Endometrial microvascular endothelial cells (primary cell): ENCODE data around the gene PALLD. TPM values are rescaled to one million over a fixed set of nuclear protein-coding genes. Genes with fewer than 3 reads are reported as not detected.

Source experiments
- in situ Hi-C: cut with HindIII; loops from 2 replicates; pipeline ENCODE4 v1.10.0; 2017; ENCODE audit warnings: low sequenced_read_pairs, low pct_unique_long_range_greater_than_20kb; ENCODE audit errors: inconsistent ontology term
- total RNA-seq: library from RNA; depleted of rRNA; stranded (reverse); fragments of >200 nt; gene quantifications from one replicate; pipeline ENCODE4 v1.2.3, GENCODE V29; 2015; ENCODE audit errors: inconsistent ontology term

The PALLD gene
- total RNA-seq, 1 donor from 2014 or later: 82.9 TPM

DNA sequence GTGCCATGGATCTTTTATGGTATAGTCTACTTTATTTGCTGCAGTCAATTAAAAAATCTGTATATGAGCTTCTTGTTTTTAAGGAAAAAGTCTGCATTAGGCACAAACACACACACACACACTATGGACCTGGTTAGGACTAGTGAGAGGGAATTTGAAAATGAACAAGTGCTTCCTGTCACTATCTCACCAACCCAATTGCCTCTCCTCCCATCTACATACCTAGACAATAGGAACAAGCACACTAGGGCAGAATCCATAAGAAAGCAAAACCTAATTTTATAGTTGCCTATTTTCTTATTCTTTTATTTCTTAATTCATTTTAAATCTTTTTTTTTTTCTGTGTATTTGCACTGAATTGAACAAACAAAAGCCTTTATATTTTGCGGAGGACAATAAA is 22.7 kb downstream of the PALLD start:
- in situ Hi-C loops: no loop called here

DNA sequence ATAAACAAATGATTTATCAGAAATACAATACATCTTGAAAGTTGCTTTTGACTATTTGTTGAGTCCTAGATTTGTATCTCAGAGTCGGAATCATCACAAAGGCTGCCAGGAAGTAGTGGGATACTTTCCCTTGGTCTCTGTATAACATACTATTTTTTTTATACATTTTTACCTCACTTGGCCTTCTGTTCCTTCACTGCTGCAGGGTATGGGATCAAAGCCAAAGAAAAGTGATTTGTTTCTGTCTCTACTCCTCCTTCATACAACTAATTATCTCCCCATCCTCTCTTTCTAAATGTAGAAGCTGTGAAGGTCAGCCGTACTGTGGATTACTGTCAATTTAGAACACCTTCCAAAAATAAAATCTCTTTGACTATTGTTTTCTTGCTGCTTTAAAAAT is 24.9 kb downstream of the PALLD start:
- in situ Hi-C loops: no loop called here

DNA sequence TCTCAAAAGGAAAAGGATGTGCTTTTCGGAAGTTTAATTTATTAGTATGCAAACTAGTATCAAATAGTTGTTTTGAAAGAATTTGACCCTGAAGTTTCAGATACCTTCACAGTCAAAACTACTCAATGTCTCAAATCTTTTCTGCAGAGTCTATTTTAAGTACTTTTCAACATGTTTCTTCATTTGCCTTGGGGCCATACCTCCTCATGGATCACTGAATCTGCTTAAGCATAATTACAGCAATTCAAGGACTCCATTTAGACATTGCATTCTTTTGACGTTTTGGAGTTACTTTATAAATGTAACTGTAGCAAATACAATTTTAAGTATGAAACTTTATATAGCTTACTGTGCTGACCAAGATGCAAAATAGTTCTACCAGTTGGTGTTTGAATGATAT is 25.5 kb downstream of the PALLD start:
- in situ Hi-C loops: no loop called here

DNA sequence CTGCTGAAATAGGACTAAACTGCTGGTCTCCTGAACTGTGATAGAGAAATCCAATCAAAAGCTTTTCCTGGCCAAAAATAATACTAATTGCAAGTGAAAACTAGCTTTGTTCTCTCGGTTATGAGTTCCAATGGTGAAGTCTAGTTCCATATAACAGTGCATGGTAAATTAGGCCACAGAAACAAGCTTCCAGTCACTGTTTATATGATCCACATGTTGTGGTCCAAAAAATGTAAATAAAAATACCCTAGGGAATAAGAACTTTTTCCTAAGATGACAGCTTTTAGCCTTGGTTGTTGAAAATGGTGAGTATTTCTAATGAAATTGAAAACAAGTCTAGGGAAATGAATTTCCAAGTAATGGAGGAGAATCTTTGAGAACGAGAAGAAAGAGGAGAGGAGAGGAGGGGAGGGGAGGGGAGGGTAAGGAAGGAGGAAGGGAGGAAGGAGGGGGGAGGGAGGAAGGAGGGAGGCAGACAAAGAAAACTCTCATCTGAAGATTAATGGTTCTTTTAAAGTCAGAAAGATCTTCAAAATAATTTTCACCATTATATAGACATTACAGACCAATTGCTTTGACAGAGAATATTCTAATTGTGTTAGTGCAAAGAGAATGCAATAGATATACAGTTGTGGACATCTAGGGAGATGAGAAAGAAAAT is 26.1 kb downstream of the PALLD start:
- in situ Hi-C loops: no loop called here

DNA sequence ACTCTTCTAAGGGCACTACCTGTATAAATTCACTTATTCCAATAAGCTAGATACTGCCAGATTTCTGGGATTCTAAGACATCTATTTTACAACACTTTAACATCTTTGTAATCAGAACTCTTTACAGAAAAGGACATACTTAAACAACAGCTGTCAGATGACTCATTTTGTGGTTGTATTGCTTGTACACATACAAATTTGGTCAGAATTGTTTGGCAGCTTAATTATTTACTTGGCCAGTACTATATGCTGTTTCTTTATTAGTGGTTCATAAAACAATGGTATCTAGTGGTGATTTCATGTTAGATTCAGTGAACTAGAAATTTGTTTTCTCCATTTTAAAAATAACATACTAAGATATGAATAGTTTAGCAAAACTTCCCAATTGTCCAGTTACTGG is 27.2 kb downstream of the PALLD start:
- in situ Hi-C loops: no loop called here

DNA sequence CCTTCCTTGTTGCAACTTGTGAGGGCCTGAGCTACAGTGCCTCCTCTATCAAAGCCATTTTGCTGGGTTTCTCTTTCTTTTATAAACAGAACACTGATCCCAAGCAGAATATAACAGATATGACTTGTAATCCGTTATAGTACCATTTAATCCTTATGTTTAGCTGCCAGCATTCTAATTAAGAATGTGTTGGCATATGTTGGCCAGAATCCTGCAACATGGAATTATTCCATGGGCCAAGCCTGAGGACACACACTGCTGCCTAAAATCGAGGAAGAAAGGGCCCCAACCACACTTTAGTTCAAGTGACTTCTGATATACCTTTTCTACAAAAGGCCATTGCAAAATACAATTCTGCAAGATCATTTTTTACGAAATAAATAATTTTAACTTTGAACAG is 28.0 kb downstream of the PALLD start:
- in situ Hi-C loops: no loop called here

DNA sequence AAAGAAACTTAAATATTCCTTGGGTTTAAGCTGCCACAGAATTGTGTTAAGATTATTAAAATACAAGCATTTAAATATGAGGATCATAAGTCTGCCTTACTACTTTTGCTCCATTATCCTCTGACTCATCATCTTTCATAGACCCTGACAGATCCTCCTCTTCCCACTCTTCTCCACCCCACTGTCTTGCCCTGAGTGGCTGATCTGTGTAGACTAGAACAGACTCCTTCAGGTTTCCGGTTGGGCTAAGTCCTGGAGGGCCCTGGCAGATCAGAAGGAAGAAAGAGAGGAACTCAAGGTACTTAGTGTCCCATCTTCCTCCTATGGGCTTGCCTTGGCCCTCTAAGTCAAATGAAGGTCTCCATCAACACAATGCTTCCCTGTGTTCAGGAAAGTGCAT is 30.7 kb downstream of the PALLD start:
- in situ Hi-C loops: no loop called here

DNA sequence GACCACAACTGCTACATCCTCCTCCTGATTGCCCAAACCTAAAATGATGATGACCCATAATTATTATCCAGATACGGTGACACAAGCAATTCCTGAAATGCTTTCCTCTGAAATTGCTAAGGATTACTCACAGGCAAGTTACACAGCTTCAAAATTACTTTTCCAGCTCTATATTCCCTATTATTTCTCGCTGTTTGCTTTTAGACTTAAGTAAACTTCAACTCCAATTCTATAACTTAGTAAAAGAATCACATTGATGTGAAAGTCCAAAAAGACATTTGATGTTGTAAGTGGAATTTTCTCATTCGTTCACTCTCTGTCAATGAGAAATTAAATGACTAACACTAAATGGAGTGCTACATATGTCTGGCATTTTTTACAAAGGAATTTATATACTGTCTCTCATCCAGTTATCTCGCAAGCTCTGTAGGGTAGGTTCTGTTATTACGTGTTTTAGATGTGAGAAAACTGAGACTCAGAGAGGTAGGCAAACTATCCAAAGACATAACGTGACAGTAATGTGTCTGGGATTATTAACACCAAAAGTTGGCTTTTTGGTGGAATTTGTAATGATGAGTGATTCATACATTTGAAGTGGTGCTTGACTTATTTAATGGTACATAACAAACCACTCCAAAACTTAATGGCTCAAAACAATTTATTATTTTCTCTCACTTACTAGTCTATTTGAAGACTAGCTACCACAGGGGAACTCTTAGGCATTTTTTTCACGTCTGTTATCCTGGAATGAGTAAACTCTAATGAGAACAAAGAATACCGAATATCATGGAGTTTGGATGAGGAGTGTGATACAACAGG is 31.5 kb downstream of the PALLD start:
- in situ Hi-C loops: no loop called here

DNA sequence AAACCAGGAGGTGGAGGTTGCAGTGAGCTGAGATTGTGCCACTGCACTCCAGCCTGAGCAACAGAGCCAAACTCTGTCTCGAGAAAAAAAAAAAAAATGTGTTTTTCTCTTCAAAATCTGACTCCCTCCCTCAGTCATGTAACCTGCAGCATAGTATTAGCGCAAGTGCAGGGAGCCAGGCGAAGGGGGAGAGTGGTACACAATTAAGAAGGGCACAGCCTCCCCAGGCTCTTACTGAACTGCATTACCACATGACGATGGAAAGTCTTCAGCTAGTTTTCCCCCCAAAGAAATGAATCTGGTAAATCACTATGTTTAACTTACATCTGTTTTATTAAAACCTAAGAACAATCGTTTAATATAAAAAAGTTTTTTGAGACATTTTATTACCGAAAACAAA is 32.4 kb downstream of the PALLD start:
- in situ Hi-C loops: no loop called here

DNA sequence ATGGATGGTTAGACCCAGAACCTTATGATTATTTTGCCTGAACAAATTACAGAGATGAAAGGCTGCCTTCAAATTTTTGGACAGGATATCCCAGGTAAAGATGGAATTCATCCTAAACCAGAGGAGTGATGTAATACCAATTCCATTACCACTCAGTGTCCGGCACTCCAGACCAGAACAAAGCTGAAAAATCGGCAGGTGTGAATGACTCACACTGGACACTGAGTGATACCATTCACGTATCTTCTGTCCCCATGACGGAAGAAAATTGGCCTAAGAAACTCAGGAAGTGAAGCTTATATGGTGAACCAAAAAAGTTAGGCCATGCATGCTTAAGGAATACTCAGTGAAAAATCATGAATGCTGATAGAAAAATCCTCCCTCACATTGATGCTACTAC is 34.5 kb downstream of the PALLD start:
- in situ Hi-C loops: no loop called here

DNA sequence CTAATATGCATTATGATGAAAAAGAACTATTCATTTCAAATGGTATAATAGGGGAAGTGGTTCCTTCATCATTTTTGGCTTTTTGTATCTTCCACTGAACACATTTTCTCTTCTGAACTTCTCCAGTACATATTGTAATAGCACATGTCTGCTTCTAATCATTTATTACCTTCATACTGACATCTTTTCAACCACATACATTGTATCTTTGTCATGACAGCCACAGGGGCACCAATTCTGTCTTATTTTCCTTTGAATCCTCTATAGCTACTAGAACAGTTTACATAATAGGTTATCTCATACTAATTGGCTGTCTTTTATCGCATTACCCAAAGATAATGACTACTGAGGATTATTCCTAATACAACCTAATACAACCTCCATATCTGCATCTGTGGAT is 37.7 kb downstream of the PALLD start:
- in situ Hi-C loops: no loop called here

DNA sequence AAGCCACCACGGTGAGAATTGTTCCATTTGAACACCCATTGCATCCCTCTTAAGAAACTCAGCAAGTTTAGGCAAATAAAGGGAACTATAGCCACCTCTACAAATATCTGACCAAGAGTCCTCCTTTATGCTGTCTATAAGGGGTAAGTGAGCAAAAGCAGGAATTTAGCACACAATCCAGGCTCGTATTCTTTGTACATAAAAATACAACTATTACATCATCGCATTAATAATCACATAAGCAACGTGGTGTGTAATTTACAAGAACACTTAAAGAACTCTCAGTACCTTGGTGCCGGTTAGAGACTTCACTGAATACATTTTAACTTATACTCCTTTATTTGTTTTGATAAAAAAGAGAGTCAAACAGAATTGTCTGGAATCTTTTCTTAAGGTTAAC is 38.8 kb downstream of the PALLD start:
- in situ Hi-C loops: no loop called here

DNA sequence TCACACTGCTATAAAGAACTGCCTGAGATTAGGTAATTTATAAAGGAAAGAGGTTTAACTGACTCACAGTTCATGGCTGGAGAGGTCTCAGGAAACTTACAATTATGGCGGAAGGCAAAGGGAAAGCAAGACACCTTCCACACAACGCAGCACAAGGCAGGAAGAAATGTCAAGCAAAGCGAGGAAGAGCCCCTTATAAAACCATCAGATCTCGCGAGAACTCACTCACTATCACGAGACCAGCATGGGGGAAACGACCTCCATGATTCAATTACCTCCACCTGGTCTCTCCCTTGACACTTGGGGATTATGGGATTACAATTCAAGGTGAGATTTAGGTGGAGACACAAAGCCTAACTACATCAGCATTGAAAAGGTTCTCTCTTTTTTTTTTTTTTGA is 39.6 kb downstream of the PALLD start:
- in situ Hi-C loops: no loop called here

DNA sequence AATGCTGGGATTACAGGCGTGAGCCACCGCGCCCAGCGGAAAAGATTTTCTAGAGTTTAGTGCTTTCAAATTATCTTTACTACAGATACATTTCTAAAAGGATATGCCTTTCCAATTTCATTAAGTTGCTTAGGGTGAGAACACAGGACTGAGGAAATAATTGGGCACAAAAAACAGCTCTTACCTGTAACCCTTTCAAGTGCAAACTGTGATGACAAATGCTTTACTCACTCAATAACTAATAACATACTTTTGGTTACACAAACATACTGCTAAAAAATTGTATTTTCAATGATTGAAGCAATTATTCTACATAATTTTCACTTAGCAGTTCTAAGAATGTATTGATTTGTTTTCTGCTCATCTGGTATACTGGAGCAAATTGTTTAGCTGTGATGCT is 40.2 kb downstream of the PALLD start:
- in situ Hi-C loops: no loop called here

DNA sequence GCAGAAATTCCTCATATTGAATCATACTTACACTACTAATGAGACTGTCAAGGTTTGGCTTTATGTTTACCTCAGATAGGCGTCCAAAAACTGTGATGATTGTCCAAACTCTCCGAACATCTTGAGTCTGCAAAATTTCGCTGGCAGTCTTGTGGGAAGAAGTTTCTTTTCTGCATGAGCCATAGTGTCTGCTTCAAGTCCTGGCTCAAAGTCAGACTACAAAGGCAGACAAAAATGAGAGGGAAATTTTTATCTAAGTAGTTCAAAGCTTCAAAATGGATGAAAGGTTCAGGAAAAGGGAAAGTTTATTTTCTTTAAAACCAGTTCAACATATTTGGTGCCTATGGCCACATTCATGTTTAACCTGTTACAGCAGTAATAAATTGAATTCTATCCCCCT is 40.7 kb downstream of the PALLD start:
- in situ Hi-C loops: no loop called here

DNA sequence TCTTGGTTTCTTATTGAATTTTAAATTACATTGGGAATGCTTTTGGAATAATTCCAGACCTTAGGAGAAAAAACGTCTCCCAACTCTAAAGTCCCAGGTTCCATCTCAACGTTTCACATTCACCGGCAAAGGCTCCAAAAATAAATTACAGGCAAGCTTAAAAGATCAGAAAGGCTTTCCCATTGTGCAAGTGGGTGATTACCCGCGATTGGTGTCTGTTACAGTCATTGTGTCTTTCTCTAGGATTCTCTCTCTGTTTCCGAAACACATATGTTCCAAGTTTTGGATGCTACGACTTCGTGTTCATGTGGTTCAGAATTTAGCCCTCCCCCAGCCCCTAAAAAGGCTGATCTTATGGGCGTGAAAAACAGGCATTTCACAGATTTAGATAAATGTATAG is 41.8 kb downstream of the PALLD start:
- in situ Hi-C loops: no loop called here

DNA sequence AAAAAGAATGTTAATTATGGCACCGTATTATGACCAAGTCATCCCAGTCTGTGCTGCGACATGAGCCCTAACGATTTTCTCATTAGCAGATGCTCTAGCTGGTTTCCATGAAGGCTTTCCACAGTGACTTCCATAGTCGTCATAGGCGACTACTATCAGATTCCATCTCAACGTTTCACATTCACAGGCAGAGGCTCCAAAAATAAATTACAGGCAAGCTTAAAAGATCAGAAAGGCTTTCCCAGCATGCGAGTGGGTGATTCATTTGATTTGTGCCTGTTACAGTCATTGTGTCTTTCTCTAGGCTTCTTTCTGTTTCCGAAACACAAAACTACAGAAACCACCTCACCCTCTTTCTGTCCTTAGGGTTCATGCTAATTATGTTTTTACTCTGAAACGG is 43.2 kb downstream of the PALLD start:
- in situ Hi-C loops: no loop called here

DNA sequence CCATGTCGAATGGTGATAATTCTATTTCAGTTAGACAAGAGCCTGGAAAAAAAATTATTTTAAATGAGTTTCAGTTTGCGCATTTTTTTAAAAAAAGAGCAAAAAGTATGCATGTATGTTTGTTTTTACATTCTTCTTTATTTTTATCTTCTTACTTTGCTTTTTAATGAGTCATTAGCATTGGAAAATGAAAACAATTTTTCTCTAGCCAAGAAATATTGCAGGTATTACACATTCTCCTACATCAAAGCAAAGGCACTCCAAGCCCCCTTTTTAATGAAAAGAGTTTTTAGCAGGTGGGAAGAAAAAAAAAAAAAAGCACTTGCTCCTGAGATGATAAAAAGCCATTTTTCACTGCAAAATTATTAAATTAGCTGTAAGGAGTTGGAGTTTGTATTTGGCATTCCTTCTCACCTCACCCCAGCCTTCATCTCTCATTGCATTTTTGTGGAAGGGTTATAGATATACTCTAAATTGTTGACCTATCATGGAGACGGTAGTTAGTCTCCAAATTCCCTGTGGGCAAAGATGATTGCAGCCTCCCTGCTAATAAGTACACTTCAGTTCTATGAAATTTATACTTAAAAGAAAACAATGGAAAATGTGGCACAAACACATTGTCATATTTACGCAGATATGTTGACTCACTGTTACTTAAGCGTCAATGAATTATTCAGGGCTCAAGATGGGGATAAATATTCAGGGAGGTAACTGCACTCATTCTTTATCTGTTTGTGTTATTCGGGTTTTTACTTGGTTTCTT is 43.8 kb downstream of the PALLD start:
- in situ Hi-C loops: no loop called here

DNA sequence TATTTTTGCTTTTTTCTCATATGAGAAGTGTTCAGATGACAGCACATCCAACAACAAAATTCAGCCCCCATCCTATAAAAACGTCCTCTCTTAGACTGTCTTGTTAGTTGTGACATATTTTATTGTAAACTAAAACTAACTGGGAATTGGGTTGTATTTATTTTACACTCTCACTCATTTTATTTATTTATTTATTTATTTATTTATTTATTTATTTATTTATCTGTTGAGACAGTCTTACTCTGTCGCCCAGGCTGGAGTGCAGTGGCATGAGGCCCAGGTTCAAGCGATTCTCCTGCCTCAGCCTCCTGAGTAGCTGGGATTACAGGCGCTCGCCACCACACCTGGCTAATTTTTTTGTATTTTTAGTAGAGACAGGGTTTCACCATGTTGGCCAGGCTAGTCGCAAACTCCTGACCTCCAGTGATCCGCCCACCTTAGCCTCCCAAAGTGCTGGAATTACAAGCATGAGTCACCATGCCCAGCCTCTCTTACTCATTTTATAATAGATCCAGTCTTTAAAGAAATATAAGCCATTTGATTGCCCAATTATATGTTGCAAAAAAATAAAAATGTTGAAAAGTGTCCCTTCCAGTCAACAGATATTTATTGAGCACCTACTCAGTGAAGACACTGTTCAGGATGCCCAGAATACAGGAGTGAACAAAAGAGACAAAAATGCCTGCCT is 44.6 kb downstream of the PALLD start:
- in situ Hi-C loops: no loop called here
